ENCODE measurements around the gene SFT2D2.

DNA sequence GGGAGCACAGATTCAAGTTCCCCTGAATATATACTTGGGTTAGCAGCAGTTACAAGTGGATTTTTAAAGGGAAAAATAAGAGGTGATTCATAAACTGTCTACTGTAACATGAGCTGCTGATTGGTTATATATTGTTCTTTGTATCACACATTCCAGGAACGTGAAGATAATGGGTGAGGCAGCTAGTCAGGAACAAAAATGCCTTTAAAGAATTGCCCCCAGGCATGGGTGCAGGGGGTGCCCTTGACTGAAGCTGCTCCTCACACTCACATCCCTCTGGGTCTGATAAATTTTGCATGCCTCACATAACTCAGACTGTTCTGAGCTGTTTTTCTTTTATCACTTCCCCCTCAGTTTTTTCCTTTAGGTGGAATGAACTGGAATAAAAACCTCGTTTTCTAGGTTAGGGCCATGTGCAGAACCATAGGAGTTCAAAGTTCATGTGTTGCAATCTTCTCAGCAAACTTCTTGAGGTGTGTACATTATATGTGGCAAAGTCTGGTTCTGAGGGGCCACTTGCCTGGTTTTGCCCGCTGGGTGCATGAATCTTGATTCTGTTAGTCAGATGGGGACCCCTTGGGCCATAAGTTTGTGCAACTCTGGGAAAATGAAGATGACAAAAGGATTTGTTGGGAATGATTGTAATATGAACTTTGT, 76.0 kb downstream of the SFT2D2 start:
- TF ChIP-seq POLR2A (IDR thresholded peaks at IDR 0.05) (no peak), CTCF (IDR thresholded peaks at IDR 0.05) (no peak)

Measured in vagina (tissue), 2 donors.